H1 (cell line): ENCODE measurements around the gene SNCAIP. TPM values are rescaled to one million over a fixed set of nuclear protein-coding genes. Genes with fewer than 3 reads are reported as not detected.

Experiments
- CBX5 ChIP-seq: fragments of 300-800, 300-1000 bp; sonication (generic); IDR thresholded peaks from 2 replicates; pipeline ENCODE4 v1.7.1; 2016; ENCODE audit warnings: antibody characterized with exemption, low read length, low read depth
- CBX8 ChIP-seq: fragments of 300-800, 300-1000 bp; sonication (generic); IDR thresholded peaks from 2 replicates; pipeline ENCODE4 v1.7.1; 2016; ENCODE audit warnings: low read depth, low read length, borderline replicate concordance
- CHD7 ChIP-seq: fragments of 300-600 bp; sonication (generic); IDR thresholded peaks from 2 replicates; pipeline ENCODE4 v1.7.1; 2012; ENCODE audit warnings: low read length, moderate library complexity, mild to moderate bottlenecking, inconsistent platforms; ENCODE audit not compliant: insufficient replicate concordance
- CTBP2 ChIP-seq: IDR thresholded peaks from 2 replicates; pipeline ENCODE4 v1.7.0; 2011; ENCODE audit warnings: borderline replicate concordance, mild to moderate bottlenecking, moderate library complexity, mixed read lengths, low read length; ENCODE audit not compliant: insufficient read depth, insufficient read length
- EGR1 ChIP-seq: IDR thresholded peaks from 2 replicates; pipeline ENCODE4 v1.6.1; 2011; ENCODE audit warnings: low read depth, low read length, borderline replicate concordance
- GTF2F1 ChIP-seq: IDR thresholded peaks from 2 replicates; pipeline ENCODE4 v1.6.1; 2012; ENCODE audit warnings: low read depth, low read length, improper control_type of control experiment, borderline replicate concordance
- KDM1A ChIP-seq: fragments of 200-600, 300-600 bp; sonication (generic); IDR thresholded peaks from 2 replicates; pipeline ENCODE4 v1.7.1; 2016; ENCODE audit warnings: mild to moderate bottlenecking, low read length, borderline replicate concordance
- POLR2AphosphoS5 ChIP-seq: IDR thresholded peaks from 2 replicates; pipeline ENCODE4 v1.6.1; 2011; ENCODE audit warnings: low read depth, low read length
- SIX5 ChIP-seq: IDR thresholded peaks from 2 replicates; pipeline ENCODE4 v1.6.1; 2011; ENCODE audit warnings: mild to moderate bottlenecking, low read depth, low read length
- SUZ12 ChIP-seq: fragments of 200-600 bp; sonication (generic); IDR thresholded peaks from 2 replicates; pipeline ENCODE4 v1.6.1; 2012; ENCODE audit warnings: mild to moderate bottlenecking, inconsistent platforms, low read length, moderate library complexity, mixed read lengths
- TAF1 ChIP-seq: IDR thresholded peaks from 2 replicates; pipeline ENCODE4 v1.6.1; 2011; ENCODE audit warnings: mild to moderate bottlenecking, low read depth, low read length
- polyA plus RNA-seq, 7 experiments: library from polyadenylated mRNA; depleted of rRNA in 3 of 7; stranded (reverse) in 5 of 7; unstranded in 2 of 7; fragments of >200 nt in 5 of 7; fragments of 200-250 nt in 2 of 7; gene quantifications; 1 replicate in 5 of 7; 2 replicates in 1 of 7; 4 replicates in 1 of 7; pipeline versions ENCODE4 v1.2.1 to v1.2.3, GENCODE V29; 2011 to 2013; ENCODE audit warnings: missing spikeins in 2 of 7, mixed read lengths in 2 of 7
- total RNA-seq: library from RNA; stranded (reverse); fragmentation: NEBNext Ultra II Directional; extraction: Animal tissue kit (Norgen Biotek cat#: 25700); gene quantifications from 2 replicates; pipeline ENCODE4 v1.2.1, GENCODE V29; 2021

SNCAIP gene
- total and polyA plus RNA-seq, 2 of the 8 experiments (the other 6 are each of a cell fraction or from before 2014, with no cell fraction given) = 3.9 to 9.0 TPM

- TF ChIP-seq CHD7 = no peak
- no peak for TF ChIP-seq KDM1A
- no peak for TF ChIP-seq CBX8
- TF ChIP-seq SIX5 = no peak
- TF ChIP-seq POLR2AphosphoS5 = no peak
- TF ChIP-seq CTBP2 = no peak
- TF ChIP-seq EGR1 = no peak
- TF ChIP-seq TAF1 = no peak
- no peak for TF ChIP-seq CBX5
- no peak for TF ChIP-seq GTF2F1
- TF ChIP-seq SUZ12 = no peak
Observed at GRCh38 chr5:122444411-122444810, 132.4 kb downstream of the SNCAIP start (continued).
